Lower leg skin (tissue), 3 donors: ENCODE results near the gene ARL17B.
"Not testable (repeated sequence)": the region's sequence is repeated elsewhere in the genome, so short reads cannot be mapped to it uniquely, and the experiment has no call there.

Experiments used
- CTCF ChIP-seq, 3 donors: fragments of 450-650 bp; IDR thresholded peaks; one replicate each; pipeline ENCODE4 v1.5.1; 2016; ENCODE audit warnings: antibody characterized with exemption in 3 of 3, mild to moderate bottlenecking in 3 of 3, moderate library complexity in 2 of 3
- POLR2A ChIP-seq, 2 donors: fragments of 450-650 bp; IDR thresholded peaks; one replicate each; pipeline ENCODE4 v1.6.1; 2016 to 2017; ENCODE audit warnings: antibody characterized with exemption in 2 of 2, mild to moderate bottlenecking in 1 of 2, moderate library complexity in 1 of 2

GRCh38 chr17:46349060-46349459 lies 12.5 kb downstream of the ARL17B start:
- TF ChIP-seq CTCF, POLR2A (IDR thresholded peaks at IDR 0.05): not testable (repeated sequence)
